ENCODE measurements around the gene PPP1CA.

Gene PPP1CA

GRCh38 chr11:67378544-67378943, 23.1 kb downstream of the PPP1CA start:
- no peak for DNase-seq (ENCODE audit: low read depth)
- H3K4me3 ChIP-seq (ENCODE audit: low read depth, low read length): no peak overlapping the region
- in situ Hi-C loops (cut with HindIII; ENCODE audit: low sequenced_read_pairs): no loop called here
- TF ChIP-seq CTCF (IDR thresholded peaks at IDR 0.05; ENCODE audit: low read depth, low read length, missing control alignments): no peak

GRCh38 chr11:67376873-67377808, 24.5 kb downstream of the PPP1CA start:
- TF ChIP-seq CTCF (IDR thresholded peaks at IDR 0.05; ENCODE audit: low read depth, low read length, missing control alignments): no peak
- no peak for DNase-seq (ENCODE audit: low read depth)
- no peak overlapping the region for H3K4me3 ChIP-seq (ENCODE audit: low read depth, low read length)
- in situ Hi-C loops (cut with HindIII; ENCODE audit: low sequenced_read_pairs): no loop called here

- no peak for TF ChIP-seq CTCF (IDR thresholded peaks at IDR 0.05; ENCODE audit: low read depth, low read length, missing control alignments)
- DNase-seq (ENCODE audit: low read depth): no peak
- in situ Hi-C loops (cut with HindIII; ENCODE audit: low sequenced_read_pairs): no loop called here
- H3K4me3 ChIP-seq (ENCODE audit: low read depth, low read length): no peak overlapping the region
These were observed 25.4 kb downstream of the PPP1CA start for GRCh38 chr11:67376063-67376820.

- no peak overlapping the region for H3K4me3 ChIP-seq (ENCODE audit: low read depth, low read length)
- DNase-seq (ENCODE audit: low read depth): no peak
- no peak for TF ChIP-seq CTCF (IDR thresholded peaks at IDR 0.05; ENCODE audit: low read depth, low read length, missing control alignments)
- in situ Hi-C loops (cut with HindIII; ENCODE audit: low sequenced_read_pairs): no loop called here
These were observed 26.2 kb downstream of the PPP1CA start for GRCh38 chr11:67375320-67376055.

- no peak for DNase-seq (ENCODE audit: low read depth)
- no peak for TF ChIP-seq CTCF (IDR thresholded peaks at IDR 0.05; ENCODE audit: low read depth, low read length, missing control alignments)
- peak overlapping the region; percentile 60 for H3K4me3 ChIP-seq (ENCODE audit: low read depth, low read length)
- in situ Hi-C loops (cut with HindIII; ENCODE audit: low sequenced_read_pairs): no loop called here
These were observed 26.9 kb downstream of the PPP1CA start for GRCh38 chr11:67374571-67375281.

All from astrocyte of the cerebellum (primary cell).